NCI-H446 treated with DMSO at 0.1 percent for 48 hours (cell line): ENCODE measurements around the gene PRR19.
"Not testable (repeated sequence)": the region's sequence is repeated elsewhere in the genome, so short reads cannot be mapped to it uniquely, and the experiment has no call there.

ENCODE experiments used
- DNase-seq: peaks from one replicate; lab custom pipeline; 2025; lab: John Stamatoyannopoulos, UW

PRR19 gene

GRCh38 chr19:42325896-42326771 is 24.2 kb downstream of the PRR19 start:
- DNase-seq, result no peak

- DNase-seq, result no peak
These were observed 25.0 kb downstream of the PRR19 start for GRCh38 chr19:42326969-42327368.

DNA sequence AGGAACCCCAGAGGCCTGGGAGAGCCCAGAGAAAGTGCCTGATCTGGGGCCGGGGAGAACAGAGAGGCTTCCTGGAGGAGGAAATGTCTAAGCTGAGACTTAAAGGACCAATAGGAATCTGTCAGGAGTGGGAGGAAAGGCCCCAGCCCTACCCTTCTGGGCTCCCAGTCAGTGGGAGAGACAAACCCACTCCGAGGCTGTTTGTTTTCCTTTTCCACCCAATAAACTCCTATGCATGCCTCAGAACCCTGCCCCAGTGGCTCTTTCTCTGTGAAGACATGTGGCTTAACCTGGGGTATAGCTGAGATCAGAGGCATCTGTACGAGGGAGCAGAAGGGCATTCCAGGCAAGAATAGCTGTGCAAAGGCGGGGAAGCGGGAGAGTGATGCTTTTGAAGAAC is 25.4 kb downstream of the PRR19 start:
- DNase-seq, result no peak

DNA sequence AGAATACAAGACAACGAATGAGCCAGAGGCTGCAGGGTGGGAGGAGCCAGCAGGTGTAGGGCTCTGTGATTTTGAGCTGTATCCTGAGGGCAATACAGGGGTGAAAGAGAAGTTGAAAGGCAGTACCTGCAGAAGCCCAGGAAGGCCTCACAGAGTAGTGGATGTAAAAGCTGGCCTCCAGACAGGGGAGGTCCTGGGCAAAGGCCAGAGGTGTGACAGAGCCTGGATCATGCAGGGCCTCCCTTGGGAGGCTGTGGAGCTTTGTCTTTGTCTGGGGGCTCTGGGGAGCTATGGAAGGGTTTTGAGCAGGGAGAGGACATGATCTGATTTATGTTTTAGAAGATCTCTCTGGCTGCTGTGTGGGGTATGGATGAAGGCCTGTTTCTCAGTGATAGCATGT is 26.2 kb downstream of the PRR19 start:
- DNase-seq, result no peak

DNA sequence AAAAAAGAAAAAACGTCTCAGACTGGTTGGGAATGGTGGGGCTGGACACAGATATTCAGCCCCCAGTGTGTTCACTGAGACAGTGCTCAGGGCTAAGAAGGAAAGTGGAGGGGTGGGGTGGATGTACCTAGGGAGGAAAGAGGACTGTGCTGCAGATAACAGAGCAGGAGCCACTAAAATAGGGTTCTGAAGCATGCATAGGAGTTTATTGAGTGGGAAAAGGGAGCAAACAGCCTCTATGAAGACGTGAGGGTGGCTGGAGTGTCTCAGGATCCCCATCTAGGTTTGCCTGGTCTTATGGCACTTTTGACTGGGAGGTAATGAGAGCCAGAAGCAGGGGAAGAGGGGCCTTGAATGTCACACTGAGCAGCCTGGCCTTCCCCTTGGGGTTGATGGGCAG is 26.9 kb downstream of the PRR19 start:
- no peak for DNase-seq

DNA sequence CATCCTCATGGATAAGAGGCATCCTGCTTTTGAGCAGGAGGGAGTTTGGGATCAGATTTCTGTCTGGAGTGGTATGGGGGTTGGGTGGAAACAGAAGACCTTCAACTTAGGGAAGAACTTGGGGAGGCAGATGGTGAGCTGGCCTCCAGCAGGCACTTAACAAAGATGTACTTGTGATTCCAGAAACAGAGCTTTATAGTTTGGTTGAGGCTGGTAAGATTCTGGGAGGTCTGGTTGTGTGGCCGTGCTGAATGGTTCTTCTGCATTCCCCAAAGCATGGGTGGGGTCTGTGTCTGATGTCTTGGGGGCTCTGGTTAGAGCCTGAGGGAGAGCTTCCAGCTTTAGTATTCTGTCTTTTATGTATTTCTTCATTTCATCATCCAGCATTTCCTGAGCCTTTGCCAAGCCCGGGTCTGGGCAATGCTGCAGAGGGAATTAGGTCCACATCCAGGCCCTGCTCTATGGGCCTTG is 28.3 kb downstream of the PRR19 start:
- DNase-seq, result peak; percentile 74

- not testable (repeated sequence) for DNase-seq
These were observed 29.4 kb downstream of the PRR19 start for GRCh38 chr19:42331333-42331732.

DNA sequence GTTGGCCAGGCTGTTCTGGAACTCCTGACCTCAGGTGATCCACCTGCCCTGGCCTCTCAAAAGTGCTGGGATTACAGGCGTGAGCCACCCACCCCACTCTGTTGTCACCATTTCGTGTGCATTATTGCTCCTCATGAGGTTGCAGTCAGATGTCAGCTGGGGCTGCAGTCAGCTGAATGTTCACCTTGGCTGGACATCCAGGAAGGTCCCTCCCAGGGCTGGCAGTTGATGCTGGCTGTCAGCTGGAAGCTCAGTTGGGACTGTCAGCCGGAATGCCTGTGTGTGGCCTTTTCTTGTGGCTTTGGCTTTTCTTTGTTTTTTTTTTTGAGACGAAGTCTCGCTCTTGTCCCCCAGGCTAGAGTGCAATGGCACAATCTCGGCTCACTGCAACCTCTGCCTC is 30.1 kb downstream of the PRR19 start:
- DNase-seq, result no peak

DNA sequence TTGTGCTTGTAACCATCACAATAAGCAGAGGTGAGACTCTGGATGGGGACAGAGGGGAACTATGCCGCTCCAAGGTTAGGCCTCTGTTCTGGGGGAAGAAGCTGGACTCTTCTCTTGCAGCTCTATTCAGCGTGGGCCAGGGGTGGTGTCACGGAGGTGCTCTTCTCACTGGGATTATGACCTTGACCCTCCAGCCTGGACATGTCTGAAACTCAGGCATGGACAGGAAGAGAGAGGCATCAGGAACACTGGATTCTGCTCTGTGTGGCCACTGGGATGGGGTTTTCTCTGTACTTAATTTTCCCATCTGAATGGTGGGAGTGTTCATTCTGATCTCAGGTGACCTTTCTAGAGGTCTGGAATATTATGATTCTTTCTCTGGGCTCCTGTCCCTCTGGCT is 31.1 kb downstream of the PRR19 start:
- no peak for DNase-seq

- no peak for DNase-seq
These were observed 32.2 kb downstream of the PRR19 start for GRCh38 chr19:42333975-42334696.

DNA sequence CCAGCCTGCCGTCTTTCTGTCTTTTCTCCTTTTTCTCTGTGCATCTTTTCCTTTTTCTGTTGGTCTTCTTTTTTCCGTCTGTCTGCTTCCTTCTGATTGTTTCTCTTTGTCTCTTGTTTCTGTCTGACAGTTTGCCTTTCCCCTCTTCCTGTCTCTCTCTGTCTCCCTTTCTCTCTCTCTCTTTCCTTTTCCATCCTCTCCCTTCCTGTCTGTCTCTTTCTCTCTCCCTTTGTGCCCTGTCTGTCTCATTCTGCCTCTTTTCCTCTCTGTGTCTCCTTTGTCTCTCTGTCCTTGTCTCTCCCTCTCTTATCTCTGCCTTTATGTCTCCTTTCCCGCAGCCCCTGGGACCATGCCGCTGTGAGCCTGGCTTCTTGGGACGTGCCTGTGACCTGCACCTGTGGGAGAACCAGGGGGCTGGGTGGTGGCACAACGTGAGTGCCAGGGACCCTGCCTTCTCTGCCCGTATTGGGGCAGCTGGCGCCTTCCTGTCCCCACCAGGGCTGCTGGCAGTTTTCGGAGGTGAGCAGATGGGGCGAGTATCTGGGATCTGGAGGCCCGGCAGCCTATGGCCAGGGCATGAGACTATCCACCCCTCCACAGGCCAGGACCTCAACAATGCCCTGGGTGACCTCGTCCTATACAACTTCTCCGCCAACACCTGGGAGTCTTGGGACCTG is 32.9 kb downstream of the PRR19 start:
- DNase-seq, result no peak

GRCh38 chr19:42335374-42335936 is 33.5 kb downstream of the PRR19 start:
- no peak for DNase-seq

DNA sequence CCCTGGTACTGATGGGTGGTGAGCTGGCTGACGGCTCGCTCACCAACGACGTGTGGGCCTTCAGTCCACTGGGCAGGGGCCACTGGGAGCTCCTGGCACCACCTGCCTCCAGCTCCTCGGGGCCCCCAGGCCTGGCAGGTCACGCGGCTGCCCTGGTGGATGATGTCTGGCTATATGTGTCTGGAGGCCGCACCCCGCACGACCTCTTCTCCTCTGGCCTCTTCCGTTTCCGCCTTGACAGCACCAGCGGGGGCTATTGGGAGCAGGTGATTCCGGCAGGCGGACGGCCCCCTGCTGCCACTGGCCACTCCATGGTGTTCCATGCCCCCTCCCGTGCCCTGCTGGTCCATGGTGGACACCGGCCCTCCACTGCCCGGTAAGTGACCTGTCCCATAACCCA is 34.0 kb downstream of the PRR19 start:
- DNase-seq, result no peak

GRCh38 chr19:42339126-42339860 is 37.4 kb downstream of the PRR19 start:
- not testable (repeated sequence) for DNase-seq

GRCh38 chr19:42339922-42340321 is 38.0 kb downstream of the PRR19 start:
- DNase-seq, result not testable (repeated sequence)

DNA sequence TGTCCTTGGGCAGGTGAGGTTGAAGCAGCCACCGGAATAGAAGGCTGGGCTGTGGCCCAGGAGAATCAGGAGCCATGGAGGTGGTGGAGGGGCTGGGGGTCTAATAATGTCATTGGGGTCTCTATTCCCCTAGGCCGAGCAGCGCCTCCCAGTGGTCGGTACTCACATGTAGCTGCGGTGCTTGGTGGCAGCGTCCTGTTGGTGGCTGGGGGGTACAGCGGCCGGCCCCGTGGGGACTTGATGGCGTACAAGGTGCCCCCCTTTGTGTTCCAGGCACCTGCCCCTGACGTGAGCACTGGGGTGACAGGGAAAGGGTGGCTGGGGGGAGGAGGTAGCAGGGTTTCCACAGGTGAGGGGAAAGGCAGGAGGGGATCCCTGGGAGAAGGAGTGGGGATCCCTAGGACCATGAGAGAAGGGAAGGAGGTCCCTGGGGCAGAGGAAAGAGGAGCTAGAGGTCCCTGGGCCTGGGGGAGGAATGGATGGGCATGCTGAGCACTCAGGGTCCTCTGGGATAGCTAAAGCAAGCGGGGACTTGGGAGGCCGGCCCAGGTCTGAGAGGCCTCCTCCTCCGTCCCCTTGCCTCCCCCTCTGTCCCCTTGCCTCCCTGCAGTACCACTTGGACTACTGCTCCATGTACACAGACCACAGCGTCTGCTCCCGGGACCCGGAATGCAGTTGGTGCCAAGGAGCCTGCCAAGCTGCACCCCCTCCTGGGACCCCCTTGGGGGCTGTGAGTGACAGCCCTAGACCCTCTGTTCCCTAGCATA is 41.6 kb downstream of the PRR19 start:
- no peak for DNase-seq

DNA sequence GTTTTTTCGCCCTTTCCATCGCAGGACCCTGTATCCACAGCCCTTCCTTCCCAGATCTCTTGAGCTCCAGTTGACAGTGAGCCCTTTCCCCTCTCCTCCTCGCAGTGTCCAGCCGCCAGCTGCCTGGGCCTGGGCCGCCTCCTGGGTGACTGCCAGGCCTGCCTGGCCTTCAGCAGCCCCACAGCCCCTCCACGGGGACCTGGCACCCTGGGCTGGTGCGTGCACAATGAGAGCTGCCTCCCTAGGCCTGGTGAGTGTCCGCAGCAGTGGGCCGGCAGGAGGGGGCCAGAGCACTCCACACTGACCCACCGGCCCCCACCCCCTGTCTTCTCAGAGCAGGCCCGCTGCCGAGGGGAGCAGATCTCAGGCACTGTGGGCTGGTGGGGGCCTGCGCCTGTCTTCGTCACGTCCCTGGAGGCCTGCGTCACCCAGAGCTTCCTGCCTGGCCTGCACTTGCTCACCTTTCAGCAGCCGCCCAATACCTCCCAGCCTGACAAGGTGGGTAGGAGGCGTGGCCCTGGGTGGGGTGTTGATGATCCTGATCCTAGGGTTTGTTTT is 42.5 kb downstream of the PRR19 start:
- DNase-seq, result no peak

DNA sequence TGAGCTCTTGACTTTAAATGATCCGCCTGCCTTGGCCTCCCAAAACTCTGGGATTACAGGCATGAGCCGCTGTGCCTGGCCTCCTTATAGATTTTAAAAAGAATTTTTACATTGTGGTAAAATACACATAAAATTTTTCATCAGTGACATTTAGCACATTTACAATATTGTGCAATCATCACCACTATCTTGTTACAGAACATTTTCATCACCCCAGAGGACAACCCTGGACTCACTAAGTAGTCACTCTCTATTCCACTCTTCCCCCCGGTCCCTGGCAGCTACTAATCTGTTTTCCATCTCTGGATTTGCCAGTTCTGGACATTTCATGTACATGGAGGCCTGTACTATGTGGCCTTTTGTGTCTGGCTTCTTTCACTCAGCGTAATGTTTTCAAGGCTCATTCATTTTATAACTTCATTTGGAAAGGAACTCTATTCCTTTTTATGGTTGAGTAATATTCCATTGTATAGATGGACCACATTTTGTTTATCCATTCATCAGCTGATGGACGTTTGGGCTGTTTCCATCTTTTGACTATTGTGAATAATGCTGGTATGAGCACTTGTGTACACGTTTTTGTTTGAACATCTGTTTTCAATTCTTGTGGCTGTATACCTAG is 43.4 kb downstream of the PRR19 start:
- no peak for DNase-seq

DNA sequence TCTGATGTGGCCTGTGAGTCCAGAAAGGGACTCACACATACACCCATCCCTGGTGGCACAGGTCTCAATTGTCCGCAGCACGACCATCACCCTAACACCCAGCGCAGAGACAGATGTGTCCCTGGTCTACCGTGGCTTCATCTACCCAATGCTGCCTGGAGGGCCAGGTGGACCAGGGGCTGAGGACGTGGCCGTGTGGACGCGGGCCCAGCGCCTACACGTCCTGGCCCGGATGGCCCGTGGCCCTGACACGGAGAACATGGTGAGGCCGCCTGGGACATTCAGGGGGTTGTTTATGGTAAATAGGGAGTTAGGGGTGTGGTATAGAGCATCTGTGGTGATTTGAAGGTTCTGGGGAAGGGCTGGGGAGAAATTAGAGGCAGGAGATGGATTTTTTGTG is 46.3 kb downstream of the PRR19 start:
- DNase-seq, result no peak
